OCI-LY1 (cell line): Measurements from ENCODE around the gene FABP7.

Experiments used
- CTCF ChIP-seq: fragments of 200-600 bp; sonication (generic), shearing (Covaris generic); IDR thresholded peaks from 2 replicates; pipeline ENCODE4 v1.5.1; 2017; ENCODE audit warnings: mild to moderate bottlenecking, antibody characterized with exemption, low read length, moderate library complexity, mixed read lengths
- EZH2 ChIP-seq: fragments of 200-600 bp; sonication (generic), shearing (Covaris generic); IDR thresholded peaks from 2 replicates; pipeline ENCODE4 v1.8.0; 2017; ENCODE audit warnings: borderline replicate concordance, mixed run types, mild to moderate bottlenecking, antibody characterized with exemption, low read length, moderate library complexity, mixed read lengths

- no peak for TF ChIP-seq EZH2
- no peak for TF ChIP-seq CTCF
Measured at GRCh38 chr6:122780114-122780513, 598 bp downstream of the FABP7 start.
